ENCODE measurements around the gene POFUT2. TPM values are rescaled to one million over a fixed set of nuclear protein-coding genes. Genes with fewer than 3 reads are reported as not detected.

POFUT2 gene
- total RNA-seq, 4 donors from 2014 or later, result 17.5 to 48.9 (median 19.8) TPM

- TF ChIP-seq CTCF (IDR thresholded peaks at IDR 0.05), result no peak
- ATAC-seq (ENCODE audit: low FRiP score) (no peak), DNase-seq (ENCODE audit: low spot score) (no peak)
Measured at GRCh38 chr21:45326169-45326851, 38.6 kb upstream of the POFUT2 start.

GRCh38 chr21:45325206-45326168 lies 37.8 kb upstream of the POFUT2 start:
- ATAC-seq (ENCODE audit: low FRiP score) (no peak), DNase-seq (ENCODE audit: low spot score) (no peak)
- TF ChIP-seq CTCF (IDR thresholded peaks at IDR 0.05), result no peak

GRCh38 chr21:45324489-45325205 lies 37.0 kb upstream of the POFUT2 start:
- DNase-seq (ENCODE audit: low spot score), result no peak
- TF ChIP-seq CTCF (IDR thresholded peaks at IDR 0.05), result no peak
- ATAC-seq (ENCODE audit: low FRiP score), result no peak

GRCh38 chr21:45323487-45324311 lies 36.0 kb upstream of the POFUT2 start:
- TF ChIP-seq CTCF (IDR thresholded peaks at IDR 0.05), result no peak
- peak; percentile 2 for ATAC-seq (ENCODE audit: low FRiP score)
- DNase-seq (ENCODE audit: low spot score), result no peak

GRCh38 chr21:45322960-45323461 lies 35.3 kb upstream of the POFUT2 start:
- peak; percentile 68 for ATAC-seq (ENCODE audit: low FRiP score)
- DNase-seq (ENCODE audit: low spot score), result no peak
- TF ChIP-seq CTCF (IDR thresholded peaks at IDR 0.05), result no peak
